GM19239 (cell line): Measurements from ENCODE around the gene COL4A2.
A peak's percentile ranks its signal among the peaks of the same experiment; 100 is the strongest.
"Not testable (repeated sequence)": the region's sequence is repeated elsewhere in the genome, so short reads cannot be mapped to it uniquely, and the experiment has no call there.

ENCODE experiments used
- DNase-seq: peaks from one replicate; pipeline ENCODE4 v3.0.0; 2011; ENCODE audit warnings: low spot score; ENCODE audit not compliant: insufficient read length
- FAIRE-seq: peaks from 2 replicates; lab custom pipeline; 2011; peaks lifted over from hg19 to GRCh38; lab: Jason Lieb, UNC

COL4A2 gene

GRCh38 chr13:110444226-110444653, 137.2 kb downstream of the COL4A2 start:
- peak; percentile 84 for FAIRE-seq

GRCh38 chr13:110445183-110445582, 138.1 kb downstream of the COL4A2 start:
- FAIRE-seq = peak; percentile 44
- DNase-seq = peak; percentile 24

More at GRCh38 chr13:110444226-110444653, 137.2 kb downstream of the COL4A2 start:
- no peak for DNase-seq

- DNase-seq = no peak
- no peak for FAIRE-seq
Observed at GRCh38 chr13:110445722-110446574, 138.9 kb downstream of the COL4A2 start.

- no peak for FAIRE-seq
Observed at GRCh38 chr13:110446575-110446890, 139.4 kb downstream of the COL4A2 start.

GRCh38 chr13:110447058-110447511, 140.0 kb downstream of the COL4A2 start:
- no peak for FAIRE-seq

More at GRCh38 chr13:110446575-110446890, 139.4 kb downstream of the COL4A2 start:
- no peak for DNase-seq

GRCh38 chr13:110447801-110448200, 140.7 kb downstream of the COL4A2 start:
- DNase-seq (no peak), FAIRE-seq (no peak)

More at GRCh38 chr13:110447058-110447511, 140.0 kb downstream of the COL4A2 start:
- DNase-seq = no peak

- DNase-seq (no peak), FAIRE-seq (no peak)
Observed at GRCh38 chr13:110448230-110448629, 141.1 kb downstream of the COL4A2 start.

- FAIRE-seq = no peak
Observed at GRCh38 chr13:110448677-110449076, 141.6 kb downstream of the COL4A2 start.

GRCh38 chr13:110449219-110450015, 142.3 kb downstream of the COL4A2 start:
- DNase-seq (no peak), FAIRE-seq (no peak)

More at GRCh38 chr13:110448677-110449076, 141.6 kb downstream of the COL4A2 start:
- DNase-seq = no peak

GRCh38 chr13:110450016-110450900, 143.2 kb downstream of the COL4A2 start:
- DNase-seq (no peak), FAIRE-seq (no peak)

- DNase-seq = no peak
- FAIRE-seq = no peak
Observed at GRCh38 chr13:110450941-110451730, 144.1 kb downstream of the COL4A2 start.

GRCh38 chr13:110453091-110453490, 146.0 kb downstream of the COL4A2 start:
- DNase-seq, FAIRE-seq: not testable (repeated sequence)

GRCh38 chr13:110453797-110454196, 146.7 kb downstream of the COL4A2 start:
- no peak for DNase-seq

GRCh38 chr13:110454227-110454859, 147.3 kb downstream of the COL4A2 start:
- no peak for FAIRE-seq

More at GRCh38 chr13:110453797-110454196, 146.7 kb downstream of the COL4A2 start:
- FAIRE-seq = no peak

GRCh38 chr13:110454956-110455355, 147.9 kb downstream of the COL4A2 start:
- DNase-seq (no peak), FAIRE-seq (no peak)

More at GRCh38 chr13:110454227-110454859, 147.3 kb downstream of the COL4A2 start:
- no peak for DNase-seq

- DNase-seq = no peak
- FAIRE-seq = no peak
Observed at GRCh38 chr13:110455444-110455843, 148.4 kb downstream of the COL4A2 start.

GRCh38 chr13:110455941-110456340, 148.9 kb downstream of the COL4A2 start:
- DNase-seq (peak; percentile 90), FAIRE-seq (peak; percentile 93)

- no peak for FAIRE-seq
- DNase-seq = no peak
Observed at GRCh38 chr13:110456550-110456949, 149.5 kb downstream of the COL4A2 start.

GRCh38 chr13:110457361-110457760, 150.3 kb downstream of the COL4A2 start:
- DNase-seq (no peak), FAIRE-seq (no peak)
